Measurements from ENCODE around the gene RPS15A. TPM values are rescaled to one million over a fixed set of nuclear protein-coding genes. Genes with fewer than 3 reads are reported as not detected.

RPS15A gene
- total and polyA plus RNA-seq, 2 of the 8 experiments (the other 6 are each of a cell fraction or from before 2014, with no cell fraction given), result 1,784 to 5,666 TPM

- TF ChIP-seq CHD7 (IDR thresholded peaks at IDR 0.05; ENCODE audit: insufficient replicate concordance, low read length), result no peak
- no peak for TF ChIP-seq ATF3 (IDR thresholded peaks at IDR 0.05; ENCODE audit: insufficient read depth, low read depth, low read length)
- TF ChIP-seq RFX5 (IDR thresholded peaks at IDR 0.05; ENCODE audit: borderline replicate concordance, low read depth, low read length), result no peak
- TF ChIP-seq ZNF274 (IDR thresholded peaks at IDR 0.05; ENCODE audit: borderline replicate concordance, extremely low read depth, low read length), result no peak
- TF ChIP-seq GABPA (IDR thresholded peaks at IDR 0.05; ENCODE audit: borderline replicate concordance, insufficient read depth, low read length), result no peak
- TF ChIP-seq EGR1 (IDR thresholded peaks at IDR 0.05; ENCODE audit: borderline replicate concordance, low read depth, low read length), result no peak
- no peak for TF ChIP-seq TBP (IDR thresholded peaks at IDR 0.05; ENCODE audit: low read depth, low read length)
Measured at GRCh38 chr16:18833707-18834505, 43.8 kb upstream of the RPS15A start (continued).
